Endothelial cell of umbilical vein (primary cell): ENCODE measurements around the gene DPP6. TPM values are rescaled to one million over a fixed set of nuclear protein-coding genes. Genes with fewer than 3 reads are reported as not detected.

Source experiments
- BruUV-seq: library from RNA; stranded (reverse); fragments of 400-500 nt; replicated peaks from 2 replicates; lab custom pipeline; 2021; lab: Mats Ljungman, UMichigan
- CTCF ChIA-PET: fragments of 300-600, 350-600 bp; sonication (Branson Sonifier 250); formaldehyde crosslinking; loops from one replicate; lab custom pipeline; 2021; ENCODE audit warnings: antibody characterized with exemption, inconsistent platforms; lab: Charles Lee
- POLR2A ChIA-PET: fragments of 300-600, 350-600 bp; sonication (Branson Sonifier 250); formaldehyde crosslinking; loops from one replicate; lab custom pipeline; 2021; ENCODE audit warnings: antibody characterized with exemption, inconsistent platforms; lab: Charles Lee
- DNase-seq: peaks from one replicate; pipeline ENCODE4 v3.0.0-alpha.2; 2011; ENCODE audit warnings: low read depth, low spot score
- FAIRE-seq: peaks from 2 replicates; lab custom pipeline; 2011; peaks lifted over from hg19 to GRCh38; lab: Jason Lieb, UNC
- H2AFZ ChIP-seq: 2 replicates; pipeline ENCODE4 v1.6.0; 2012; ENCODE audit warnings: low read depth, low read length, control low read depth, inconsistent platforms
- H3K27ac ChIP-seq: 2 replicates; pipeline ENCODE4 v1.5.1; 2011; ENCODE audit warnings: low read depth, mild to moderate bottlenecking, control low read depth, low read length, moderate library complexity; ENCODE audit not compliant: insufficient read depth
- H3K27me3 ChIP-seq, 2 experiments: 2 replicates each; pipeline versions ENCODE4 v1.6.0 to v1.6.1; 2011; ENCODE audit warnings: low read length in 2 of 2, mixed read lengths in 1 of 2; ENCODE audit not compliant: control insufficient read depth in 2 of 2, insufficient read depth in 2 of 2
- H3K36me3 ChIP-seq, 2 experiments: 2 replicates in 1 of 2; 3 replicates in 1 of 2; pipeline ENCODE4 v1.5.1; 2011; ENCODE audit warnings: low read length in 2 of 2, mild to moderate bottlenecking in 1 of 2, moderate library complexity in 1 of 2; ENCODE audit not compliant: control insufficient read depth in 2 of 2, insufficient read depth in 2 of 2; ENCODE audit errors: extremely low read depth in 1 of 2
- H3K4me1 ChIP-seq: 3 replicates; pipeline ENCODE4 v1.5.1; 2011; ENCODE audit warnings: mild to moderate bottlenecking, low read length; ENCODE audit not compliant: control insufficient read depth, insufficient read depth; ENCODE audit errors: extremely low read depth
- H3K4me2 ChIP-seq: 2 replicates; pipeline ENCODE4 v1.6.1; 2011; ENCODE audit warnings: low read length, control low read depth, mixed read lengths; ENCODE audit not compliant: insufficient read depth
- H3K4me3 ChIP-seq, 3 experiments: fragments of 200-600 bp in 1 of 3; sonication (generic), shearing (Covaris generic) in 1 of 3; replicated peaks in 1 of 3; 2 replicates each; pipeline ENCODE4 v1.5.1; 2011 to 2016; ENCODE audit warnings: control low read depth in 3 of 3, low read length in 3 of 3, mild to moderate bottlenecking in 2 of 3, inconsistent platforms in 1 of 3, low read depth in 1 of 3, moderate library complexity in 1 of 3; ENCODE audit not compliant: insufficient read depth in 1 of 3
- H3K79me2 ChIP-seq: 2 replicates; pipeline ENCODE4 v1.6.0; 2012; ENCODE audit warnings: low read length, inconsistent platforms; ENCODE audit not compliant: control insufficient read depth, insufficient read depth
- H3K9ac ChIP-seq: replicated peaks from 2 replicates; pipeline ENCODE3; 2011; ENCODE audit warnings: low read length, control low read depth; ENCODE audit not compliant: insufficient read depth; ENCODE audit errors: extremely low read depth
- H3K9me1 ChIP-seq: replicated peaks from 3 replicates; pipeline ENCODE4 v1.6.0; 2011; ENCODE audit warnings: mild to moderate bottlenecking, low read length; ENCODE audit not compliant: control insufficient read depth, insufficient read depth; ENCODE audit errors: extremely low read depth
- H3K9me3 ChIP-seq: replicated peaks from 2 replicates; pipeline ENCODE4 v1.5.1; 2012; ENCODE audit warnings: low read length, inconsistent platforms; ENCODE audit not compliant: control insufficient read depth, insufficient read depth
- H4K20me1 ChIP-seq: replicated peaks from 2 replicates; pipeline ENCODE3; 2011; ENCODE audit warnings: mild to moderate bottlenecking, low read length; ENCODE audit not compliant: control insufficient read depth, insufficient read depth; ENCODE audit errors: extremely low read depth
- EZH2 ChIP-seq: IDR thresholded peaks from 2 replicates; pipeline ENCODE4 v1.6.1; 2012; ENCODE audit warnings: borderline replicate concordance, low read depth, mild to moderate bottlenecking, moderate library complexity, low read length, inconsistent platforms; ENCODE audit not compliant: severe bottlenecking
- FOS ChIP-seq: IDR thresholded peaks from 2 replicates; pipeline ENCODE4 v1.6.1; 2011; ENCODE audit warnings: mild to moderate bottlenecking, low read length, moderate library complexity, borderline replicate concordance; ENCODE audit not compliant: insufficient read depth
- GATA2 ChIP-seq: IDR thresholded peaks from 2 replicates; pipeline ENCODE4 v1.7.0; 2011; ENCODE audit warnings: low read depth, mild to moderate bottlenecking, moderate library complexity, mixed read lengths, low read length; ENCODE audit not compliant: insufficient read length, insufficient read depth
- JUN ChIP-seq: IDR thresholded peaks from 2 replicates; pipeline ENCODE4 v1.6.1; 2011; ENCODE audit warnings: borderline replicate concordance, low read depth; ENCODE audit not compliant: insufficient read length, insufficient read depth
- MYC ChIP-seq: IDR thresholded peaks from one replicate; pipeline ENCODE4 v1.6.1; 2011; ENCODE audit warnings: mild to moderate bottlenecking, low read depth, low read length
- POLR2A ChIP-seq: IDR thresholded peaks from 2 replicates; pipeline ENCODE4 v1.6.1; 2012; ENCODE audit warnings: low read depth, mild to moderate bottlenecking, control low read depth, low read length
- POLR2AphosphoS5 ChIP-seq: IDR thresholded peaks from 2 replicates; pipeline ENCODE4 v1.6.1; 2012; ENCODE audit warnings: low read depth, mild to moderate bottlenecking, control low read depth, low read length, moderate library complexity; ENCODE audit not compliant: insufficient read depth
- dilution Hi-C: fragments of 300-500 bp; cut with MboI; formaldehyde crosslinking; loops from one replicate; pipeline ENCODE4 v1.15.0; 2019; ENCODE audit warnings: low sequenced_read_pairs; ENCODE audit not compliant: extremely low pct_ligation_motif_present
- intact Hi-C: fragments of 100-400 bp; cut with micrococcal nuclease; formaldehyde crosslinking; loops from one replicate; pipeline ENCODE4 v1.10.0; 2022
- polyA plus RNA-seq, 4 experiments: library from polyadenylated mRNA; depleted of rRNA in 3 of 4; stranded (reverse) in 3 of 4; unstranded in 1 of 4; fragments of >200 nt; gene quantifications; 2 replicates each; pipeline versions ENCODE4 v1.2.1 to v1.2.3, GENCODE V29; 2011 to 2012; ENCODE audit warnings: missing spikeins in 1 of 4
- total RNA-seq: library from RNA; stranded (reverse); gene quantifications from 2 replicates; pipeline ENCODE4 v1.2.3, GENCODE V29; 2021
- TF ChIP-seq, protein P1 (sequence below): IDR thresholded peaks from 2 replicates; pipeline ENCODE4 v1.6.1; 2011; ENCODE audit not compliant: insufficient read depth, insufficient read length
- TF ChIP-seq, protein P2 (sequence below), 2 donors: IDR thresholded peaks; 1 replicate in 1 of 2; 2 replicates in 1 of 2; pipeline ENCODE4 v1.5.1; 2011; ENCODE audit warnings: low read length in 2 of 2, mild to moderate bottlenecking in 2 of 2, moderate library complexity in 2 of 2, control low read depth in 1 of 2, inconsistent platforms in 1 of 2, low read depth in 1 of 2; ENCODE audit not compliant: insufficient read depth in 1 of 2; ENCODE audit errors: extremely low read depth in 1 of 2

Gene DPP6
- total and polyA plus RNA-seq, 2 donors (not counting 3 experiments of a cell fraction or from before 2014, with no cell fraction given) = not detected

DNA sequence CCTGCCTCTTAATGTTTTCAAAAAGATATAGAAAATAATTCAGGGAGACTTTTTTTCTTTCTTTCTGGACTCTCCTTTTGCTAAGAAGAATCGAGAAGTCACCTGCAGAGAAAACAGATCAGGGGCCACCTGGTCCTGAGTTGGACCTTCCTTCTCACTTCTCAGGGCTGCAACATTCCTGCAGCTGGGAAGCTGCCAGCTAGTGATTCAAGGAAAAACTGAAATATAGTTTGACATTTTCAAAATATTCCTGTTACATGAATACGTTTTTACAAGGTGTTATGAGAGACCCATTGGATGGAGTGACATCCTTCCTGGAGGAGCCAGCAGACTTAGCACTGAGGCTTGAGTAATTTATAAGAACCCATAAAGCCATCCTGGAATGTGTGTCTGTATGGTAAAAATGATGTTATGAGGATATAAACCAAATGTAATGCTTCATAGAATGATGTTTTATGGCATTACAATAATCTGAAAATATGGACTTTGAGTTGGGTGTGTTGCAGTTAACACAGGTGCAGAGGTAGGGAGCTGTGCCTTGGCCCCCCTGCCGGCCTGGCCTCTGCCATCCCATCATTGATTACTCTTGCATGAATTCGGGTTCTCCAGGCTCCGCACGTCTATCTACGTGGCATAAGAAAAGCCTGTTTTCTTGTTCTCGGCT is 801.0 kb downstream of the DPP6 start:
- Histone ChIP-seq H3K9me3 (peaks cover 1% of the 10 kb centered on the region), H4K20me1 (no peaks in the 10 kb centered on the region), H3K27ac (no peak overlapping the region), H3K36me3 (no peaks in the 10 kb centered on the region), H3K4me2 (no peak overlapping the region), H3K4me1 (no peaks in the 10 kb centered on the region), H3K9me1 (no peaks in the 10 kb centered on the region), H3K79me2 (no peaks in the 10 kb centered on the region), H2AFZ (no peak overlapping the region), H3K27me3 (no peaks in the 10 kb centered on the region), H3K4me3 (no peak overlapping the region), H3K9ac (no peak overlapping the region)
- intact Hi-C loops = no loop called here
- dilution Hi-C loops = no loop called here
- no TSS peak for BruUV-seq
- ChIA-PET POLR2A (no interaction called here), CTCF (no interaction called here)
- TF ChIP-seq JUN (no peak), GATA2 (no peak), FOS (no peak), MYC (no peak), POLR2AphosphoS5 (no peak), EZH2 (no peak), POLR2A (no peak)
- TF ChIP-seq, protein P1, sequence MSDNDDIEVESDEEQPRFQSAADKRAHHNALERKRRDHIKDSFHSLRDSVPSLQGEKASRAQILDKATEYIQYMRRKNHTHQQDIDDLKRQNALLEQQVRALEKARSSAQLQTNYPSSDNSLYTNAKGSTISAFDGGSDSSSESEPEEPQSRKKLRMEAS = no peak
- TF ChIP-seq, protein P2, sequence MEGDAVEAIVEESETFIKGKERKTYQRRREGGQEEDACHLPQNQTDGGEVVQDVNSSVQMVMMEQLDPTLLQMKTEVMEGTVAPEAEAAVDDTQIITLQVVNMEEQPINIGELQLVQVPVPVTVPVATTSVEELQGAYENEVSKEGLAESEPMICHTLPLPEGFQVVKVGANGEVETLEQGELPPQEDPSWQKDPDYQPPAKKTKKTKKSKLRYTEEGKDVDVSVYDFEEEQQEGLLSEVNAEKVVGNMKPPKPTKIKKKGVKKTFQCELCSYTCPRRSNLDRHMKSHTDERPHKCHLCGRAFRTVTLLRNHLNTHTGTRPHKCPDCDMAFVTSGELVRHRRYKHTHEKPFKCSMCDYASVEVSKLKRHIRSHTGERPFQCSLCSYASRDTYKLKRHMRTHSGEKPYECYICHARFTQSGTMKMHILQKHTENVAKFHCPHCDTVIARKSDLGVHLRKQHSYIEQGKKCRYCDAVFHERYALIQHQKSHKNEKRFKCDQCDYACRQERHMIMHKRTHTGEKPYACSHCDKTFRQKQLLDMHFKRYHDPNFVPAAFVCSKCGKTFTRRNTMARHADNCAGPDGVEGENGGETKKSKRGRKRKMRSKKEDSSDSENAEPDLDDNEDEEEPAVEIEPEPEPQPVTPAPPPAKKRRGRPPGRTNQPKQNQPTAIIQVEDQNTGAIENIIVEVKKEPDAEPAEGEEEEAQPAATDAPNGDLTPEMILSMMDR (IDR thresholded peaks at IDR 0.05; ENCODE audit: extremely low read depth in 1 of 2, insufficient read depth in 1 of 2, low read depth in 1 of 2, low read length in 2 of 2) = no peak
- DNase-seq (no peak), FAIRE-seq (no peak)
